Gastrocnemius medialis (tissue), 4 donors: ENCODE results near the gene MELTF. TPM values are rescaled to one million over a fixed set of nuclear protein-coding genes. Genes with fewer than 3 reads are reported as not detected.

Experiments used
- ATAC-seq, 2 donors: fragments of 150-250 bp; one replicate each; pipeline ENCODE4 v1.9.1; 2016
- DNase-seq, 2 donors: peaks; one replicate each; pipeline ENCODE4 v3.0.0-alpha.2; 2019
- H3K27ac ChIP-seq, 4 donors: fragments of 200-600 bp; sonication (generic); 1 replicate in 1 of 4; 2 replicates in 3 of 4; pipeline ENCODE4 v1.5.1; 2016 to 2018; ENCODE audit warnings: mild to moderate bottlenecking in 2 of 4, moderate library complexity in 1 of 4
- H3K27me3 ChIP-seq, 3 donors: fragments of 200-600 bp; sonication (generic) in 2 of 3; 1 replicate in 1 of 3; 2 replicates in 2 of 3; pipeline versions ENCODE4 v1.5.1 to v1.6.0; 2016 to 2019; ENCODE audit warnings: mild to moderate bottlenecking in 1 of 3, moderate library complexity in 1 of 3
- H3K36me3 ChIP-seq, 2 donors: fragments of 200-600 bp; sonication (generic) in 1 of 2; one replicate each; pipeline ENCODE4 v1.5.1; 2017 to 2018
- H3K4me1 ChIP-seq, 2 donors: fragments of 200-600 bp; sonication (generic) in 1 of 2; one replicate each; pipeline ENCODE4 v1.5.1; 2016 to 2017; ENCODE audit warnings: mild to moderate bottlenecking in 2 of 2
- H3K4me3 ChIP-seq, 4 donors: fragments of 200-600 bp; sonication (generic) in 3 of 4; 1 replicate in 1 of 4; 2 replicates in 3 of 4; pipeline ENCODE4 v1.5.1; 2016 to 2019; ENCODE audit warnings: mild to moderate bottlenecking in 2 of 4
- H3K9me3 ChIP-seq, 3 donors: fragments of 200-600 bp; sonication (generic) in 2 of 3; 1 replicate in 1 of 3; 2 replicates in 2 of 3; pipeline ENCODE4 v1.5.1; 2016 to 2019
- CTCF ChIP-seq, 5 experiments: fragments of 450-650 bp in 3 of 5; fragments of 200-600 bp in 2 of 5; sonication (generic) in 2 of 5; IDR thresholded peaks in 4 of 5; conservative IDR thresholded peaks in 1 of 5; 1 replicate in 4 of 5; 2 replicates in 1 of 5; pipeline ENCODE4 v1.5.1; 2016 to 2019; ENCODE audit warnings: antibody characterized with exemption in 5 of 5, mild to moderate bottlenecking in 3 of 5, moderate library complexity in 3 of 5
- POLR2A ChIP-seq, 2 donors: fragments of 450-650 bp; IDR thresholded peaks; one replicate each; pipeline ENCODE4 v1.6.1; 2017; ENCODE audit warnings: antibody characterized with exemption in 2 of 2, mild to moderate bottlenecking in 2 of 2, moderate library complexity in 2 of 2
- in situ Hi-C, 4 donors: fragments of 200-750 bp; cut with MboI; loops; one replicate each; pipeline versions ENCODE4 v1.15.0 to v1.8.0; 2017; ENCODE audit warnings: low sequenced_read_pairs in 4 of 4
- intact Hi-C: fragments of 100-400 bp; cut with DNase I; formaldehyde crosslinking; loops from one replicate; pipeline ENCODE4 v1.15.1; 2023; ENCODE audit warnings: low total_unique reads
- total RNA-seq, 4 donors: library from RNA; depleted of rRNA; stranded (reverse); fragments of >200 nt; gene quantifications; one replicate each; pipeline versions ENCODE4 v1.1.0 to v1.2.3, GENCODE V29; 2016

The MELTF gene
- total RNA-seq, 4 donors from 2014 or later = 0.36 to 0.64 (median 0.42) TPM; not detected in 1

- in situ Hi-C loops = loop anchor here in 3 of 4 donors (25.0 kb wide), 2 partner anchors 170 to 495 kb away; no protein-coding TSS in a partner anchor
- ATAC-seq = no peak
- Histone ChIP-seq H3K4me1 (no peaks in the 10 kb centered on the region), H3K27me3 (no peaks in the 10 kb centered on the region), H3K9me3 (no peaks in the 10 kb centered on the region), H3K4me3 (no peak overlapping the region), H3K36me3 (no peaks in the 10 kb centered on the region), H3K27ac (no peak overlapping the region)
- TF ChIP-seq CTCF (IDR thresholded peaks at IDR 0.05 in 4 of 5, conservative IDR thresholded peaks at IDR 0.05 in 1 of 5) = no peak
- TF ChIP-seq POLR2A (IDR thresholded peaks at IDR 0.05) = no peak
- intact Hi-C loops = no loop called here
- DNase-seq = no peak
These were observed 12.6 kb downstream of the MELTF start for GRCh38 chr3:197017003-197017402.

DNA sequence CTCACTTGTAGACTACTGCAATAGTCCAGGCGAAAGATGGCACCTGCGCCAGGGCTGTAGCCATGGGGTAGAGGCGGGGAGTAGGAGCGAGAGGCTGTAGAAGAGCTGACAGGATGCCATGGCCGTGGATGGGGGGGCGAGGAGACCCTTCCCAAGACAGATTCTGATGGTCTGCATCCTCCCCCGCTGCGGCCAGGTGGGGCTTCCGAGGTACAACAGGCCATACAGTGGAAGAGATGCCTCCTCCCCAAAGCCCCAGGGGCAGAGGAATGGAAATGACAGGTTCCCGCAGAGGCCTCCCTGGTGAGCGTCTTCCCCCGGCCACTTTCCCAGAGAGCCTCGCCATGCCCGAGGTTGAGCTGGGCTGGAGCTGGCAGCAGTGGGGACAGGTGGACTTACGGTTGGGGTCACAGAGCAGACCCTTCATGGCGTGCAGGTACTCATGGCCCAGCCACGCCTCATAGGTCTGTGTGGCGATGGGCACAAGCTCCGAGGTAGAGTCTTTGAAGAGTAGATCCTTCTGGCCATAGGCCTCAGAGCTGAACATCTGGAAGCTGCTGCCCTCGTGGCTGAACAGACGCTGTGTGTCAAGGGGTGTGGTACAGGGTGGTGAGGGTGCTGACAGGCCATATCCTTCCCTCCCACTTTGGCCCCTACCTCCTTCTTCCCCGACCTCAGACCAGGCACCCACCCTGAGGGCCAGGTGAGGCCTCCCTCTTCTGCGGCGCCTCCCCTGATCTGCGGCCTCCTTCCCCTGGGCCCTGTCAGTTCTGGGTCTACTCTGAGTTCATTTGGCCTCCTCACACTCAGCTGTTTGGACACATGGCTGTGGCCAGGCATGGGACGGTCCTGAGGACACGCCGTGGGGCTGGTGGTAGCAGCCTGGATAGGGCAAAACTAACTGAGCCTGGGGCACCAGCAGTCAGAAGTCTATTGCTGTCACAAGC, 13.6 kb downstream of the MELTF start:
- DNase-seq (no peak), ATAC-seq (no peak)
- in situ Hi-C loops = loop anchor here in 3 of 4 donors (25.0 kb wide), 2 partner anchors 171 to 496 kb away; no protein-coding TSS in a partner anchor

DNA sequence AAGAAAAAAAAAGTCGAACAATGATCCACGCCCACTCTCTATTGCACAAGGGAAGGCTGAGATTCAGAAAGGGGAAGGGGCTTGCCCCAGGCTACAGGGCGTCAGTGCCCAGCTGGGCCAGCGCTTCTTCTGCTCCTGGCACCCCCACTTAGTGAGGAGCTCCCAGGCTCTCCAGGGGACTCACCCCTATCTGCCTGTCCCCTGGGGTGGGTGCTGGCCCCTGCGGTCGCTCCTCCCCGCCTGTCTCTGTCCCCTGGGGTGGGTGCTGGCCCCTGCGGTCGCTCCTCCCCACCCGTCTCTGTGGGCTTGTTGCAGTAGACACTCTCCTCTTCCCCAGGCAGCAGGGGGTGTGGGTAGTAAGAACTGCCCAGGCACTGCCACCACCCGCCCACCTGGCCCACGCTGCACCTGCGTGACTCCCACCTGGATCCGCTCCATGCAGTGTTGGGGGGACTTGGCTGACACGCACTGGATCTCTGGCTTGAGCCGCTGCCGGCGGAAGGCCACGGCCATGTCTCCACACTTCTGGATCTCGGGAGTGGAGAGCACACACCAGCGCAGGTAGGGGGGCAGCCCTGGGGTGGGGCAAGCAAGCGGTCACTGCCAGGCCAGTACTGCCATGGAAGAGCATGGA, 14.6 kb downstream of the MELTF start:
- ATAC-seq (no peak), DNase-seq (no peak)
- in situ Hi-C loops (loop anchor here in 3 of 4 donors (25.0 kb wide), 2 partner anchors 172 to 497 kb away; no protein-coding TSS in a partner anchor), intact Hi-C loops (no loop called here)
- Histone ChIP-seq H3K36me3 (no peaks in the 10 kb centered on the region), H3K27ac (no peak overlapping the region), H3K4me3 (no peak overlapping the region), H3K27me3 (no peaks in the 10 kb centered on the region), H3K9me3 (no peaks in the 10 kb centered on the region), H3K4me1 (no peaks in the 10 kb centered on the region)
- no peak for TF ChIP-seq POLR2A (IDR thresholded peaks at IDR 0.05)

More for the DNA sequence above, 13.6 kb downstream of the MELTF start:
- intact Hi-C loops = no loop called here
- Histone ChIP-seq H3K4me3 (no peak overlapping the region), H3K27ac (no peak overlapping the region), H3K27me3 (no peaks in the 10 kb centered on the region), H3K36me3 (no peaks in the 10 kb centered on the region), H3K4me1 (no peaks in the 10 kb centered on the region), H3K9me3 (no peaks in the 10 kb centered on the region)
- TF ChIP-seq POLR2A (IDR thresholded peaks at IDR 0.05) (no peak), CTCF (IDR thresholded peaks at IDR 0.05 in 4 of 5, conservative IDR thresholded peaks at IDR 0.05 in 1 of 5) (no peak)

- DNase-seq (no peak), ATAC-seq (no peak)
- no peaks in the 10 kb centered on the region for H3K4me1 ChIP-seq
- H3K36me3 ChIP-seq = no peaks in the 10 kb centered on the region
- TF ChIP-seq POLR2A (IDR thresholded peaks at IDR 0.05) = no peak
- no peak for TF ChIP-seq CTCF (IDR thresholded peaks at IDR 0.05 in 4 of 5, conservative IDR thresholded peaks at IDR 0.05 in 1 of 5)
- in situ Hi-C loops (loop anchor here in 3 of 4 donors (25.0 kb wide), 2 partner anchors 173 to 498 kb away; no protein-coding TSS in a partner anchor), intact Hi-C loops (no loop called here)
- H3K27me3 ChIP-seq = no peaks in the 10 kb centered on the region
- no peak overlapping the region for H3K27ac ChIP-seq
- H3K4me3 ChIP-seq = no peak overlapping the region
- no peaks in the 10 kb centered on the region for H3K9me3 ChIP-seq
These were observed 15.6 kb downstream of the MELTF start for GRCh38 chr3:197014024-197014423.

- H3K27me3 ChIP-seq = no peaks in the 10 kb centered on the region
- no peaks in the 10 kb centered on the region for H3K4me1 ChIP-seq
- TF ChIP-seq POLR2A (IDR thresholded peaks at IDR 0.05) = no peak
- TF ChIP-seq CTCF (IDR thresholded peaks at IDR 0.05 in 4 of 5, conservative IDR thresholded peaks at IDR 0.05 in 1 of 5) = no peak
- no peaks in the 10 kb centered on the region for H3K36me3 ChIP-seq
- in situ Hi-C loops (loop anchor here in 3 of 4 donors (25.0 kb wide), 2 partner anchors 175 to 500 kb away; no protein-coding TSS in a partner anchor), intact Hi-C loops (no loop called here)
- no peaks in the 10 kb centered on the region for H3K9me3 ChIP-seq
- DNase-seq = no peak
- no peak overlapping the region for H3K4me3 ChIP-seq
- no peak for ATAC-seq
- H3K27ac ChIP-seq = no peak overlapping the region
These were observed 17.1 kb downstream of the MELTF start for GRCh38 chr3:197012540-197012883.
